Measurements from ENCODE around the gene VAMP1. TPM values are rescaled to one million over a fixed set of nuclear protein-coding genes. Genes with fewer than 3 reads are reported as not detected.

Gene VAMP1
- total and polyA plus RNA-seq, 4 donors, result 4.7 to 14.1 (median 6.3) TPM

DNA sequence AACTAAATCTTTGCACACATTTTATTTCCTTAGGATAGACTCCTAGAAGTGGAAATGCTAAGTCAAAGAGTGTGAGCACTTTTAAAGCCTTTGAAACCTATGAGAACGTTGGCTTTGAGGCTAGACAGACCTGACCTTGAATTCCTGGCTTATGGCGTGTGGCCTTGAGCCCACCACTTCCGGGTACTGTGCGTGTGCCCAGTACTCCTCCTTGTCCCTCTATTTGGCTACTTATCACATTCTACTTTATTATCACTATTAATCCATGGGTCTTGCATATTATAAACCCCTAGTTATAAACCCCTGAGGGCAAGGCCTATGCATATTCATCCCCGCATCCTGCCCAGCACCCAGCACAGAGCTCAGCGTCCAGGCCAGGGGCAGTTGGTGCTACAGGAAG, 51.7 kb downstream of the VAMP1 start:
- H3K4me3 ChIP-seq, result no peak overlapping the region
- ATAC-seq (ENCODE audit: insufficient read depth, low FRiP score) (no peak), DNase-seq (no peak)
- no peaks in the 10 kb centered on the region for H3K27me3 ChIP-seq (ENCODE audit: control insufficient read depth in 3 of 3, insufficient read depth in 3 of 3, low read length in 2 of 3)
- no peaks in the 10 kb centered on the region for H3K36me3 ChIP-seq (ENCODE audit: control insufficient read depth in 4 of 4, insufficient read depth in 4 of 4, low read length in 4 of 4)
- TF ChIP-seq, protein P1, sequence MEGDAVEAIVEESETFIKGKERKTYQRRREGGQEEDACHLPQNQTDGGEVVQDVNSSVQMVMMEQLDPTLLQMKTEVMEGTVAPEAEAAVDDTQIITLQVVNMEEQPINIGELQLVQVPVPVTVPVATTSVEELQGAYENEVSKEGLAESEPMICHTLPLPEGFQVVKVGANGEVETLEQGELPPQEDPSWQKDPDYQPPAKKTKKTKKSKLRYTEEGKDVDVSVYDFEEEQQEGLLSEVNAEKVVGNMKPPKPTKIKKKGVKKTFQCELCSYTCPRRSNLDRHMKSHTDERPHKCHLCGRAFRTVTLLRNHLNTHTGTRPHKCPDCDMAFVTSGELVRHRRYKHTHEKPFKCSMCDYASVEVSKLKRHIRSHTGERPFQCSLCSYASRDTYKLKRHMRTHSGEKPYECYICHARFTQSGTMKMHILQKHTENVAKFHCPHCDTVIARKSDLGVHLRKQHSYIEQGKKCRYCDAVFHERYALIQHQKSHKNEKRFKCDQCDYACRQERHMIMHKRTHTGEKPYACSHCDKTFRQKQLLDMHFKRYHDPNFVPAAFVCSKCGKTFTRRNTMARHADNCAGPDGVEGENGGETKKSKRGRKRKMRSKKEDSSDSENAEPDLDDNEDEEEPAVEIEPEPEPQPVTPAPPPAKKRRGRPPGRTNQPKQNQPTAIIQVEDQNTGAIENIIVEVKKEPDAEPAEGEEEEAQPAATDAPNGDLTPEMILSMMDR (IDR thresholded peaks at IDR 0.05; ENCODE audit: control extremely low read depth, extremely low read depth), result no peak
- no peak overlapping the region for H3K9ac ChIP-seq (ENCODE audit: insufficient read depth in 1 of 2, low read length in 2 of 2)
- no peaks in the 10 kb centered on the region for H3K9me3 ChIP-seq (ENCODE audit: control insufficient read depth in 4 of 4, insufficient read depth in 3 of 4, low read length in 3 of 4)
- peaks cover 0 to 2% (median 0%) of the 10 kb centered on the region in 5 donors for H3K4me1 ChIP-seq (ENCODE audit: control insufficient read depth in 5 of 5, insufficient read depth in 5 of 5, low read length in 5 of 5)
- 79 to 96% methylated on average over 6 of the region's 6 CpGs for WGBS, 2 donors
- H3K27ac ChIP-seq (ENCODE audit: low read depth in 1 of 2, low read length in 1 of 2), result no peak overlapping the region

- ATAC-seq (ENCODE audit: insufficient read depth, low FRiP score) (no peak), DNase-seq (no peak)
- no peak overlapping the region for H3K4me3 ChIP-seq
- TF ChIP-seq, protein P1 (IDR thresholded peaks at IDR 0.05; ENCODE audit: control extremely low read depth, extremely low read depth), result no peak
- WGBS, 2 donors, result 45 to 68% methylated on average over 3 of the region's 3 CpGs
- H3K9ac ChIP-seq (ENCODE audit: insufficient read depth in 1 of 2, low read length in 2 of 2), result no peak overlapping the region
- peak overlapping the region in 1 of 2 donors; percentile 16 for H3K27ac ChIP-seq (ENCODE audit: low read depth in 1 of 2, low read length in 1 of 2)
- H3K27me3 ChIP-seq (ENCODE audit: control insufficient read depth in 3 of 3, insufficient read depth in 3 of 3, low read length in 2 of 3), result no peaks in the 10 kb centered on the region
- no peaks in the 10 kb centered on the region for H3K4me1 ChIP-seq (ENCODE audit: control insufficient read depth in 5 of 5, insufficient read depth in 5 of 5, low read length in 5 of 5)
- no peaks in the 10 kb centered on the region for H3K9me3 ChIP-seq (ENCODE audit: control insufficient read depth in 4 of 4, insufficient read depth in 3 of 4, low read length in 3 of 4)
- no peaks in the 10 kb centered on the region for H3K36me3 ChIP-seq (ENCODE audit: control insufficient read depth in 4 of 4, insufficient read depth in 4 of 4, low read length in 4 of 4)
These were observed 53.9 kb downstream of the VAMP1 start for GRCh38 chr12:6416596-6416995.

Other genes with a start within 250 kb of the VAMP1 start
- gene PLEKHG6, start 160.0 kb downstream of the VAMP1 start, total RNA-seq, result 1 to 10 TPM; 1.6 to 2.9 TPM
- gene PLEKHG6, start 160.0 kb downstream of the VAMP1 start, polyA plus RNA-seq, result 1 to 10 TPM in 1 of 2 donors, under 1 TPM in 1; 0.74 to 2.9 TPM
- 100 to 1,000 TPM; 175 to 184 TPM for gene TNFRSF1A, start 128.6 kb downstream of the VAMP1 start, total RNA-seq
- gene TNFRSF1A, start 128.6 kb downstream of the VAMP1 start, polyA plus RNA-seq, result 100 to 1,000 TPM in 1 of 2 donors, 10 to 100 TPM in 1; 81.6 to 182 TPM
- 100 to 1,000 TPM; 122 to 312 TPM for gene SCNN1A, start 95.1 kb downstream of the VAMP1 start, total RNA-seq
- 100 to 1,000 TPM in 1 of 2 donors, 10 to 100 TPM in 1; 86.6 to 129 TPM for gene SCNN1A, start 95.1 kb downstream of the VAMP1 start, polyA plus RNA-seq
- 100 to 1,000 TPM in 1 of 2 donors, 10 to 100 TPM in 1; 52.6 to 134 TPM for gene LTBR, start 86.5 kb downstream of the VAMP1 start, total RNA-seq
- gene LTBR, start 86.5 kb downstream of the VAMP1 start, polyA plus RNA-seq, result 100 to 1,000 TPM; 111 to 134 TPM
- 1 to 10 TPM; 1.9 to 2.0 TPM for gene CD27, start 25.7 kb downstream of the VAMP1 start, total RNA-seq
- gene CD27, start 25.7 kb downstream of the VAMP1 start, polyA plus RNA-seq, result 1 to 10 TPM; 1.5 to 3.1 TPM
- 10 to 100 TPM; 27.4 to 28.2 TPM for gene TAPBPL, start 18.6 kb downstream of the VAMP1 start, total RNA-seq
- 10 to 100 TPM; 11.2 to 26.8 TPM for gene TAPBPL, start 18.6 kb downstream of the VAMP1 start, polyA plus RNA-seq
- gene MRPL51, start 22.6 kb upstream of the VAMP1 start, total RNA-seq, result 100 to 1,000 TPM in 1 of 2 donors, 10 to 100 TPM in 1; 34.5 to 123 TPM
- gene MRPL51, start 22.6 kb upstream of the VAMP1 start, polyA plus RNA-seq, result 100 to 1,000 TPM in 1 of 2 donors, 10 to 100 TPM in 1; 80.4 to 103 TPM
- 10 to 100 TPM; 19.8 to 30.7 TPM for gene NCAPD2, start 23.4 kb upstream of the VAMP1 start, total RNA-seq
- 10 to 100 TPM in 1 of 2 donors, 1 to 10 TPM in 1; 5.8 to 11.8 TPM for gene NCAPD2, start 23.4 kb upstream of the VAMP1 start, polyA plus RNA-seq
- gene GAPDH, start 63.8 kb upstream of the VAMP1 start, total RNA-seq, result 1,000 to 10,000 TPM in 1 of 2 donors, 100 to 1,000 TPM in 1; 843 to 1,983 TPM
- gene GAPDH, start 63.8 kb upstream of the VAMP1 start, polyA plus RNA-seq, result 1,000 to 10,000 TPM; 1,405 to 3,540 TPM
- 10 to 100 TPM; 10.0 to 25.1 TPM for gene IFFO1, start 85.4 kb upstream of the VAMP1 start, total RNA-seq
- 10 to 100 TPM; 24.4 to 26.7 TPM for gene IFFO1, start 85.4 kb upstream of the VAMP1 start, polyA plus RNA-seq
- 10 to 100 TPM in 1 of 2 donors, 1 to 10 TPM in 1; 7.9 to 36.0 TPM for gene NOP2, start 97.6 kb upstream of the VAMP1 start, total RNA-seq
- 10 to 100 TPM; 30.7 to 37.6 TPM for gene NOP2, start 97.6 kb upstream of the VAMP1 start, polyA plus RNA-seq
- 100 to 1,000 TPM; 198 TPM for gene CHD4, start 136.7 kb upstream of the VAMP1 start, total RNA-seq
- gene CHD4, start 136.7 kb upstream of the VAMP1 start, polyA plus RNA-seq, result 100 to 1,000 TPM in 1 of 2 donors, 10 to 100 TPM in 1; 82.0 to 182 TPM
- gene LPAR5, start 165.3 kb upstream of the VAMP1 start, total RNA-seq, result 1 to 10 TPM; 1.9 to 2.8 TPM
- gene LPAR5, start 165.3 kb upstream of the VAMP1 start, polyA plus RNA-seq, result 1 to 10 TPM in 1 of 2 donors, under 1 TPM in 1; 0.51 to 1.2 TPM
- gene ACRBP, start 176.8 kb upstream of the VAMP1 start, total RNA-seq, result 1 to 10 TPM; 1.6 to 6.1 TPM
- 1 to 10 TPM in 1 of 2 donors, under 1 TPM in 1; 0.93 to 8.7 TPM for gene ACRBP, start 176.8 kb upstream of the VAMP1 start, polyA plus RNA-seq
- 10 to 100 TPM; 22.4 to 74.3 TPM for gene ING4, start 192.4 kb upstream of the VAMP1 start, total RNA-seq
- gene ING4, start 192.4 kb upstream of the VAMP1 start, polyA plus RNA-seq, result 10 to 100 TPM; 20.3 to 31.7 TPM
- gene ZNF384, start 218.7 kb upstream of the VAMP1 start, total RNA-seq, result 10 to 100 TPM; 29.2 to 50.8 TPM
- gene ZNF384, start 218.7 kb upstream of the VAMP1 start, polyA plus RNA-seq, result 10 to 100 TPM; 29.0 to 34.4 TPM
- gene PIANP, start 230.1 kb upstream of the VAMP1 start, total RNA-seq, result 1 to 10 TPM in 1 of 2 donors, under 1 TPM in 1; 0.25 to 1.4 TPM
- gene PIANP, start 230.1 kb upstream of the VAMP1 start, polyA plus RNA-seq, result under 1 TPM; 0.23 to 0.37 TPM